IMR-90 (cell line): Measurements from ENCODE around the gene BRAP. TPM values are rescaled to one million over a fixed set of nuclear protein-coding genes. Genes with fewer than 3 reads are reported as not detected.

Experiments
- ATAC-seq: fragments of 200-7000 bp; cut with Tn5 transposase; 2 replicates; pipeline ENCODE4 v1.9.1; 2020; ENCODE audit warnings: low read depth, mild to moderate bottlenecking, moderate library complexity
- BruUV-seq: library from RNA; stranded (reverse); fragments of 400-500 nt; replicated peaks from 2 replicates; lab custom pipeline; 2021; lab: Mats Ljungman, UMichigan
- CTCF ChIA-PET: fragments of 300-600 bp; formaldehyde crosslinking; extraction: SDS; loops from one replicate; lab custom pipeline; 2021; ENCODE audit warnings: antibody characterized with exemption; lab: Yijun Ruan, JAX
- POLR2A ChIA-PET: fragments of 300-600 bp; sonication (Branson Sonifier 250); formaldehyde crosslinking; loops from one replicate; lab custom pipeline; 2022; ENCODE audit warnings: antibody characterized with exemption; ENCODE audit not compliant: unreplicated experiment; lab: Charles Lee
- DNase-seq: peaks from one replicate; pipeline ENCODE4 v3.0.0; 2013
- H2AFZ ChIP-seq: replicated peaks from 2 replicates; pipeline ENCODE3; 2013; ENCODE audit warnings: low read length, mild to moderate bottlenecking; ENCODE audit not compliant: poor library complexity
- H2AK5ac ChIP-seq: 2 replicates; pipeline ENCODE4 v1.6.1; 2013; ENCODE audit warnings: low read depth, low read length, inconsistent platforms
- H2AK9ac ChIP-seq: replicated peaks from 2 replicates; pipeline ENCODE3; 2013; ENCODE audit warnings: mild to moderate bottlenecking, low read depth, low read length, moderate library complexity; ENCODE audit not compliant: poor library complexity
- H2BK120ac ChIP-seq: 2 replicates; pipeline ENCODE4 v1.6.1; 2013; ENCODE audit warnings: low read depth, low read length, inconsistent platforms
- H2BK15ac ChIP-seq: 3 replicates; pipeline ENCODE4 v1.6.1; 2013; ENCODE audit warnings: low read depth, low read length, inconsistent platforms
- H2BK20ac ChIP-seq: 2 replicates; pipeline ENCODE4 v1.6.1; 2013; ENCODE audit warnings: low read depth, mild to moderate bottlenecking, inconsistent platforms, low read length, moderate library complexity
- H2BK5ac ChIP-seq: 2 replicates; pipeline ENCODE4 v1.6.1; 2013; ENCODE audit warnings: mild to moderate bottlenecking, low read depth, low read length, inconsistent platforms; ENCODE audit not compliant: poor library complexity, severe bottlenecking
- H3K14ac ChIP-seq: replicated peaks from 2 replicates; pipeline ENCODE4 v1.6.1; 2013; ENCODE audit warnings: low read depth, low read length, inconsistent platforms
- H3K18ac ChIP-seq: 2 replicates; pipeline ENCODE4 v1.6.1; 2013; ENCODE audit warnings: low read depth, low read length, control low read depth
- H3K23ac ChIP-seq: 2 replicates; pipeline ENCODE4 v1.6.1; 2013; ENCODE audit warnings: low read depth, low read length, inconsistent platforms
- H3K27ac ChIP-seq: 2 replicates; pipeline ENCODE4 v1.5.1; 2013; ENCODE audit warnings: mild to moderate bottlenecking, control low read depth, low read length; ENCODE audit not compliant: insufficient read depth
- H3K27me3 ChIP-seq: 2 replicates; pipeline ENCODE4 v1.6.1; 2013; ENCODE audit warnings: low read length; ENCODE audit not compliant: control insufficient read depth, insufficient read depth
- H3K36me3 ChIP-seq: 2 replicates; pipeline ENCODE4 v1.6.1; 2013; ENCODE audit warnings: low read length, mixed read lengths; ENCODE audit not compliant: control insufficient read depth, insufficient read depth
- H3K4ac ChIP-seq: 2 replicates; pipeline ENCODE4 v1.6.1; 2013; ENCODE audit warnings: low read depth, low read length, inconsistent platforms
- H3K4me1 ChIP-seq: 2 replicates; pipeline ENCODE4 v1.6.1; 2013; ENCODE audit warnings: low read length, mixed read lengths; ENCODE audit not compliant: control insufficient read depth, insufficient read depth
- H3K4me2 ChIP-seq: 2 replicates; pipeline ENCODE4 v1.6.1; 2013; ENCODE audit warnings: low read depth, mild to moderate bottlenecking, control low read depth, low read length, moderate library complexity
- H3K4me3 ChIP-seq: 2 replicates; pipeline ENCODE4 v1.5.1; 2013; ENCODE audit warnings: low read depth, mild to moderate bottlenecking, control low read depth, low read length, moderate library complexity; ENCODE audit not compliant: insufficient read depth
- H3K56ac ChIP-seq: 2 replicates; pipeline ENCODE4 v1.6.1; 2013; ENCODE audit warnings: low read length, inconsistent platforms; ENCODE audit not compliant: insufficient read depth; ENCODE audit errors: extremely low read depth
- H3K79me1 ChIP-seq, 2 experiments: 2 replicates each; pipeline ENCODE4 v1.6.1; 2013; ENCODE audit warnings: low read length in 2 of 2, inconsistent platforms in 1 of 2, low read depth in 1 of 2
- H3K9ac ChIP-seq: 2 replicates; pipeline ENCODE4 v1.6.1; 2013; ENCODE audit warnings: low read depth, low read length, control low read depth
- H3K9me1 ChIP-seq: 2 replicates; pipeline ENCODE4 v1.6.1; 2013; ENCODE audit warnings: low read length, inconsistent platforms; ENCODE audit not compliant: insufficient read depth
- H3K9me3 ChIP-seq: 2 replicates; pipeline ENCODE4 v1.6.1; 2013; ENCODE audit warnings: low read length; ENCODE audit not compliant: control insufficient read depth, insufficient read depth
- H4K20me1 ChIP-seq: 2 replicates; pipeline ENCODE4 v1.6.1; 2013; ENCODE audit warnings: low read length, inconsistent platforms; ENCODE audit not compliant: insufficient read depth
- H4K5ac ChIP-seq: 2 replicates; pipeline ENCODE4 v1.6.1; 2013; ENCODE audit warnings: mild to moderate bottlenecking, low read depth, low read length, control low read depth
- H4K8ac ChIP-seq, 2 experiments: 2 replicates each; pipeline ENCODE4 v1.6.1; 2013; ENCODE audit warnings: low read depth in 2 of 2, low read length in 2 of 2, control low read depth in 1 of 2, inconsistent platforms in 1 of 2
- H4K91ac ChIP-seq: 2 replicates; pipeline ENCODE4 v1.6.1; 2013; ENCODE audit warnings: low read depth, low read length, inconsistent platforms; ENCODE audit not compliant: insufficient read depth
- BHLHE40 ChIP-seq: fragments of 150-350 bp; IDR thresholded peaks from 2 replicates; pipeline ENCODE4 v1.6.1; 2016; ENCODE audit warnings: mild to moderate bottlenecking, low read depth, low read length
- CEBPB ChIP-seq: IDR thresholded peaks from 2 replicates; pipeline ENCODE4 v1.6.1; 2012; ENCODE audit warnings: low read depth, low read length, improper control_type of control experiment
- CHD1 ChIP-seq: IDR thresholded peaks from 2 replicates; pipeline ENCODE4 v1.6.1; 2012; ENCODE audit warnings: low read depth, low read length, improper control_type of control experiment
- FOS ChIP-seq: fragments of 150-350 bp; IDR thresholded peaks from 2 replicates; pipeline ENCODE4 v1.6.1; 2016; ENCODE audit warnings: low read depth, low read length
- MAFK ChIP-seq: IDR thresholded peaks from 2 replicates; pipeline ENCODE4 v1.6.1; 2012; ENCODE audit warnings: low read depth, low read length, improper control_type of control experiment
- MAZ ChIP-seq: IDR thresholded peaks from 2 replicates; pipeline ENCODE4 v1.6.1; 2012; ENCODE audit warnings: low read depth, mild to moderate bottlenecking, low read length, improper control_type of control experiment, moderate library complexity, borderline replicate concordance
- MXI1 ChIP-seq: IDR thresholded peaks from 2 replicates; pipeline ENCODE4 v1.6.1; 2012; ENCODE audit warnings: low read depth, mild to moderate bottlenecking, low read length, moderate library complexity, borderline replicate concordance
- NFE2L2 ChIP-seq: fragments of 150-350 bp; IDR thresholded peaks from 2 replicates; pipeline ENCODE4 v1.6.1; 2016; ENCODE audit warnings: low read depth, mild to moderate bottlenecking, low read length
- POLR2A ChIP-seq: IDR thresholded peaks from 2 replicates; pipeline ENCODE4 v1.6.1; 2012; ENCODE audit warnings: mild to moderate bottlenecking, low read depth, low read length
- RAD21 ChIP-seq: IDR thresholded peaks from 2 replicates; pipeline ENCODE4 v1.6.1; 2012; ENCODE audit warnings: low read length, improper control_type of control experiment
- RCOR1 ChIP-seq: IDR thresholded peaks from 2 replicates; pipeline ENCODE4 v1.6.1; 2012; ENCODE audit warnings: mild to moderate bottlenecking, low read length, improper control_type of control experiment; ENCODE audit not compliant: insufficient replicate concordance
- RFX5 ChIP-seq: IDR thresholded peaks from 2 replicates; pipeline ENCODE4 v1.8.0; 2012; ENCODE audit warnings: low read depth, mild to moderate bottlenecking, low read length, moderate library complexity
- SMC3 ChIP-seq: fragments of 150-350 bp; IDR thresholded peaks from 2 replicates; pipeline ENCODE4 v1.6.1; 2016; ENCODE audit warnings: low read depth, mild to moderate bottlenecking, antibody characterized with exemption, low read length, moderate library complexity
- USF2 ChIP-seq: fragments of 150-350 bp; IDR thresholded peaks from 2 replicates; pipeline ENCODE4 v1.6.1; 2017; ENCODE audit warnings: mild to moderate bottlenecking, antibody characterized with exemption, low read length, low read depth
- WGBS, 2 experiments: methylation state at CpG; one replicate each; pipeline versions ENCODE4 v1.1.5 to v1.1.7; 2013; ENCODE audit warnings: missing lambda C conversion rate in 2 of 2; ENCODE audit not compliant: insufficient read length in 1 of 2; ENCODE audit errors: extremely low coverage in 2 of 2; 5-methylcytosine and 5-hydroxymethylcytosine counted together
- dilution Hi-C: fragments of 300-500 bp; cut with HindIII; formaldehyde crosslinking; loops from one replicate; pipeline ENCODE4 v1.14.3; 2018; ENCODE audit warnings: low sequenced_read_pairs; ENCODE audit not compliant: unreplicated experiment
- in situ Hi-C: fragments of 300-500 bp; cut with MboI; formaldehyde crosslinking; loops from 3 replicates; pipeline ENCODE4 v1.14.3; 2019; ENCODE audit warnings: low sequenced_read_pairs, inconsistent platforms, mixed read lengths
- intact Hi-C: fragments of 100-400 bp; cut with micrococcal nuclease; formaldehyde crosslinking; loops from 2 replicates; pipeline ENCODE4 v1.10.0; 2022
- polyA plus RNA-seq, 3 experiments: library from polyadenylated mRNA; depleted of rRNA; stranded (reverse); fragments of >200 nt; gene quantifications; 2 replicates each; pipeline ENCODE4 v1.2.3, GENCODE V29; 2012; ENCODE audit warnings: low replicate concordance in 1 of 3
- total RNA-seq: library from RNA; depleted of rRNA; stranded (reverse); fragments of >200 nt; gene quantifications from 2 replicates; pipeline ENCODE4 v1.2.3, GENCODE V29; 2012
- TF ChIP-seq, protein P1 (sequence below): conservative IDR thresholded peaks from 2 replicates; pipeline ENCODE4 v1.5.1; 2012; ENCODE audit warnings: mild to moderate bottlenecking, low read depth, low read length, improper control_type of control experiment
- TF ChIP-seq, protein P2 (sequence below): fragments of 150-350 bp; IDR thresholded peaks from 2 replicates; pipeline ENCODE4 v1.6.1; 2016; ENCODE audit warnings: low read depth, mild to moderate bottlenecking, low read length, moderate library complexity, borderline replicate concordance

BRAP gene
- total and polyA plus RNA-seq, 2 of the 4 experiments (the other 2 are of a cell fraction), result 10.3 to 17.2 TPM

DNA sequence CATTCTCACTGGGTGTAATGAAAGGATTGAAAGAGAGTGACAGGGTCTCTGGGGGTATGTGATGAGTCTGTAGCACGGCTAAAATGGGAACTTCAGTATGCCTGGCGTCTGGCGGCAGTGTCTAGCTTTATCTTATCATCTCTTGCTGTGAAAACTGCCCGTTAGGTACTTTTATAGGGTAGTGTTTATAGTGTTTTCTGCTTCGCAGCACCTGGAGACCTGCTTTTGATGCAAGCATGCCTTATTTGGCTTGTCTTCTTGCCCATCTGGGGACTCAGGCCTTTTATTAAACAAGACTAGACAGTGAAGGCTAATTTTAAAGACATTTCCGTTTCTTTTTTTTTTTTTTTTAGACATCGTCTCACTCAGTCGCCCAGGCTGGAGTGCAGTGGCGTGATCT lies 44.7 kb upstream of the BRAP start:
- H2BK5ac ChIP-seq, result no peak overlapping the region
- H3K56ac ChIP-seq, result no peak overlapping the region
- H2AFZ ChIP-seq, result no peak overlapping the region
- H4K20me1 ChIP-seq, result no peaks in the 10 kb centered on the region
- no peaks in the 10 kb centered on the region for H3K79me1 ChIP-seq
- no peaks in the 10 kb centered on the region; the same call in 1 of the 2 replicates for H3K9me1 ChIP-seq
- no peak overlapping the region for H3K4me2 ChIP-seq
- H4K5ac ChIP-seq, result no peak overlapping the region
- H2BK120ac ChIP-seq, result no peak overlapping the region
- intact Hi-C loops, result no loop called here
- no peak overlapping the region for H3K18ac ChIP-seq
- in situ Hi-C loops, result no loop called here
- no TSS peak for BruUV-seq
- no peak overlapping the region for H3K27ac ChIP-seq
- no peaks in the 10 kb centered on the region for H3K9me3 ChIP-seq
- H3K4me3 ChIP-seq, result no peak overlapping the region
- POLR2A ChIA-PET, result no interaction called here
- no peak overlapping the region for H4K91ac ChIP-seq
- no peak overlapping the region for H4K8ac ChIP-seq
- no peak overlapping the region for H3K14ac ChIP-seq
- dilution Hi-C loops, result no loop called here
- no peak overlapping the region for H2AK5ac ChIP-seq
- 89% methylated on average over 1 of the region's 9 CpGs; no CpG with 5 or more reads in 1 of the 2 experiments for WGBS, 2 experiments
- peaks cover 33% of the 10 kb centered on the region for H3K36me3 ChIP-seq
- CTCF ChIA-PET, result interaction anchor here (0.7 kb wide), 1 partner anchor 14 kb away, joined by 3 read pairs; no protein-coding TSS in a partner anchor
- TF ChIP-seq RAD21 (no peak), MAFK (no peak), MXI1 (no peak), FOS (no peak), MAZ (no peak), POLR2A (no peak), RCOR1 (no peak), NFE2L2 (no peak), RFX5 (no peak), BHLHE40 (no peak), SMC3 (no peak), CEBPB (no peak), USF2 (no peak), CHD1 (no peak)
- TF ChIP-seq, protein P1, sequence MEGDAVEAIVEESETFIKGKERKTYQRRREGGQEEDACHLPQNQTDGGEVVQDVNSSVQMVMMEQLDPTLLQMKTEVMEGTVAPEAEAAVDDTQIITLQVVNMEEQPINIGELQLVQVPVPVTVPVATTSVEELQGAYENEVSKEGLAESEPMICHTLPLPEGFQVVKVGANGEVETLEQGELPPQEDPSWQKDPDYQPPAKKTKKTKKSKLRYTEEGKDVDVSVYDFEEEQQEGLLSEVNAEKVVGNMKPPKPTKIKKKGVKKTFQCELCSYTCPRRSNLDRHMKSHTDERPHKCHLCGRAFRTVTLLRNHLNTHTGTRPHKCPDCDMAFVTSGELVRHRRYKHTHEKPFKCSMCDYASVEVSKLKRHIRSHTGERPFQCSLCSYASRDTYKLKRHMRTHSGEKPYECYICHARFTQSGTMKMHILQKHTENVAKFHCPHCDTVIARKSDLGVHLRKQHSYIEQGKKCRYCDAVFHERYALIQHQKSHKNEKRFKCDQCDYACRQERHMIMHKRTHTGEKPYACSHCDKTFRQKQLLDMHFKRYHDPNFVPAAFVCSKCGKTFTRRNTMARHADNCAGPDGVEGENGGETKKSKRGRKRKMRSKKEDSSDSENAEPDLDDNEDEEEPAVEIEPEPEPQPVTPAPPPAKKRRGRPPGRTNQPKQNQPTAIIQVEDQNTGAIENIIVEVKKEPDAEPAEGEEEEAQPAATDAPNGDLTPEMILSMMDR, result no peak
- TF ChIP-seq, protein P2, sequence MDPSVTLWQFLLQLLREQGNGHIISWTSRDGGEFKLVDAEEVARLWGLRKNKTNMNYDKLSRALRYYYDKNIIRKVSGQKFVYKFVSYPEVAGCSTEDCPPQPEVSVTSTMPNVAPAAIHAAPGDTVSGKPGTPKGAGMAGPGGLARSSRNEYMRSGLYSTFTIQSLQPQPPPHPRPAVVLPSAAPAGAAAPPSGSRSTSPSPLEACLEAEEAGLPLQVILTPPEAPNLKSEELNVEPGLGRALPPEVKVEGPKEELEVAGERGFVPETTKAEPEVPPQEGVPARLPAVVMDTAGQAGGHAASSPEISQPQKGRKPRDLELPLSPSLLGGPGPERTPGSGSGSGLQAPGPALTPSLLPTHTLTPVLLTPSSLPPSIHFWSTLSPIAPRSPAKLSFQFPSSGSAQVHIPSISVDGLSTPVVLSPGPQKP, result no peak
- no peak overlapping the region for H3K9ac ChIP-seq
- no peak for DNase-seq
- H2AK9ac ChIP-seq, result no peak overlapping the region
- ATAC-seq, result no peak
- no peaks in the 10 kb centered on the region for H3K4me1 ChIP-seq
- no peak overlapping the region for H3K23ac ChIP-seq
- no peak overlapping the region for H2BK15ac ChIP-seq
- no peaks in the 10 kb centered on the region for H3K27me3 ChIP-seq
- no peak overlapping the region for H3K4ac ChIP-seq
- H2BK20ac ChIP-seq, result no peak overlapping the region
